NCI-H1048 (cell line): ENCODE measurements around the gene DNM3.
"Not testable (repeated sequence)": the region's sequence is repeated elsewhere in the genome, so short reads cannot be mapped to it uniquely, and the experiment has no call there.

Experiments used
- DNase-seq: peaks from one replicate; lab custom pipeline; 2025; lab: John Stamatoyannopoulos, UW

DNM3 gene

DNA sequence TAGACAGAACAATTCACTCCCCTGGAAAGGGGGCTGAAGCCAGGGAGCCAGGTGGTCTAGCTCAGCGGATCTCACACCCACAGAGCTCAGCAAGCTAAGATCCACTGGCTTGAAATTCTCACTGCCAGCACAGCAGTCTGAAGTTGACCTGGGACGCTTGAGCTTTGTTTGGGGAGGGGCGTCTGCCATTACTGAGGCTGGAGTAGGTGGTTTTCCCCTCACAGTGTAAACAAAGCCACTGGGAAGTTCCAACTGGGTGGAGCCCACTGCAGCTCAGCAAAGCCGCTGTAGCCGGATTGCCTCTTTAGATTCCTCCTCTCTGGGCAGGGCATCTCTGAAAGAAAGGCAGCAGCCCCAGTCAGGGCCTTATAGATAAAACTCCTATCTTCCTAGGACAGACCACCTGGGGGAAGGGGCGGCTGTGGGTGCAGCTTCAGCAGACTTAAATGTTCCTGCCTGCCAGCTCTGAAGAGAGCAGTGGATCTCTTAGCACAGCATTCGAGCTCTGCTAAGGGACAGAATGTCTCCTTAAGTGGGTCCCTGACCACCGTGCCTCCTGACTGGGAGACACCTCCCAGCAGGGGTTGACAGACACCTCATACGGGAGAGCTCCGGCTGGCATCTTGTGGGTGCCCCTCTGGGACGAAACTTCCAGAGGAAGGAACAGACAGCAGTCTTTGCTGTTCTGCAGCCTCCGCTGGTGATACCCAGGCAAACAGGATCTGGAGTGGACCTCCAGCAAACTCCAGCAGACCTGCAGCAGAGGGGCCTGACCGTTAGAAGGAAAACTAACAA is 183.8 kb downstream of the DNM3 start:
- not testable (repeated sequence) for DNase-seq

DNA sequence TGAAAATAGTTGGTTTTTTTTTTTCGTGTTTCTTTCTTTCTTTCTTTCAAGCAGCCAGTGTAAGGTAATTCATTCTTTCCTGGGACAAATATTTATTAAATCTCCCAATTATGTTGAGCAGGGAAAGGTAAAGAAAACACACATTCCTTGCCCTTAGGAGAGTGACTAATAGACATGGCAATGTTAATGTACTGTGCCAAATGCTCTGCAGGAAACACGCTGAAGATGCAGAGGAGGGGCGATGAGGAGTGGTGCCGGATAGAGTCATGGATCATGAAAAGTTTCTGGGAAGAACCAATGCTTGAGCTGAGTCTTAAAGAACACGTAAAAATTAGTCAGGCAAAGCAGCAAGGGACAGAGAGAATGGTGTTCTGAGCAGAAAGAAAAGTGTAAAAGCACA is 199.2 kb downstream of the DNM3 start:
- DNase-seq = no peak

DNA sequence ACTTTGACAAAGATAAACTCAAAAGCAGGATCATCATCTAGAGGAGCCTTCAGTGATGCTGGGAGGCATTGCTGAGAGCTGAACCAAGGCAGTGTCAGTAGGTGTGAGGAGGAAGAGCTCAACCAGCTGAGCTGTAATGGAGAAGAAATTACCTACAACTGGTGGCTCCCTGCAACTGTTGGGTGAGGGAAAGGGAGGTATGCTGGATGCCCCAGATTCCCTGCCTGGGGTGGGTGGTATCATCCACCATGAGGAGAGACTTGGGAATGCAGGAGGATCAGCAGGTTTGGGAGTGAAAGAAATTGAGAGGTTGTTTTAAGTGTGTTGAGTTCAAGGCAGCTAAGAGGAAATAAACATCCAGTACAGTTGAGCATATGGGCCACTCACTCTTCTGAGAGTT is 199.8 kb downstream of the DNM3 start:
- no peak for DNase-seq

DNA sequence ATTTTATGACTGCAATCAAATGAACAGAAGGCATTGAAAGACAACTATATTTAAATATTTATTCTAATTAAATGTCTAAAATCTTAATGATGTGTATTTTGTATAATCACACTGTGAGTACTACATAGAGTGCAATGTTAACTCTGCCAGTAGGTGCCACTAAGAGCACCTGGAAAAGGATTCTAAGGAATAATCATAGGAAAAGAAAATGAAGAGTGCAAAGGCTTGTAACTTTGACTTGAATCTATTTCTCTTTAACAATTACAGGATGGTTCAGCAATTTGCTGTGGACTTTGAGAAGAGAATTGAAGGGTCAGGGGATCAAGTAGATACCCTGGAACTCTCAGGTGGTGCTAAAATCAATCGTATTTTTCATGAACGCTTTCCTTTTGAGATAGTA is 200.4 kb downstream of the DNM3 start:
- DNase-seq = no peak

DNA sequence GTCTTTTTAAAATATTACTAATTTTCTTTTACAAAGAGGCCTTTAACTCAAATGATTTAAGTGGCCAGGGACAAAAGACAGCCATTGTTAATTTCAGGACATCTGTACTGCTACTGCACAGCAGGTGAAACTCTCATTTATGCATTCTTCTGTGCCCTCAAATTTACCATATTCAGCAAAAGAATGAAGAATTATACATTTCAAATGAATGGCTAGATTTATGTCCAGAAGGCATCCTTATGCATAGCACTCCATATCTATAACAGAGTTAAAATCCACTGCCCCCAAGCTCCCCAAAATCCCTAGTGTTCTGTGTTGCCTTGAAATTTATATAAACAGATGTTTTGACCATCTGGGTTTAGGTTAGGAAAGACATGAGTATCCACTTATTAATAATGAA is 202.6 kb downstream of the DNM3 start:
- no peak for DNase-seq

DNA sequence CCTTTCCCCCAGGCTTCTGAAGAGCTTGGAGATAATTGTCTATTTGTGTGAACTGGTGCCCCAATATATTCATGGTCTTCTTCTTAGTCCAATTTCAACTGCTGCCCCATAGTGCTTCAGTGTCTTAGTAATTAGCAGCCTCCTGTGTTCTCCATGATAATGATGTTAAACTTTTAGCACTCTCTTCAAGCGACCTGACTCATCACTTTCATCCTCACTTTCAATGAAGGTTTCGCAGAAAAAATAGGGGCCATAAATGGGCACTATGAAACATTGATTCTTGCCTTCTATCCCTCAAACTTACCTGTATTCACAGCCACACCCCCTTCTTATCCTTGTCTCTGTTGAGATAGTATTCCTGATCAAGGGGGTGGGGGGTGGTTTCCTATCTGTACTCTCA is 210.6 kb downstream of the DNM3 start:
- no peak for DNase-seq

DNA sequence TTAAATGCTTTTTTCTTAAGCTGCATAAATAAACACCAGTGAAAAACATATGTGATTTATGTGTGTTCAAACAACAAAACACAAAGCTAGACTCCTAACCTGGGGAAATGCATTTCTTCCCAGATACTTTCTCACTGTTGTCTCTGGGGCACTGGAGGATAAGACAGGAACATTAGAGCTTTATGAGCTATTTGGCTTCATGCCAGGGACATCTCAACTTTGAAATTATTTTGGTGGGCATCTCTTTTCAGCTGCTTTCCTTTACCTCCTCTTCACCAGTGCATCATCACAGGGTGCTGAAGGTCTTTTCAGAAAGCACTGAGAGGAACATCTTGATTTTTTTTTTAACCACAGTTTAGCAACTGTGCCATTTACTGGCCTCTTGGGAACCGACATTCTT is 212.9 kb downstream of the DNM3 start:
- DNase-seq = no peak

DNA sequence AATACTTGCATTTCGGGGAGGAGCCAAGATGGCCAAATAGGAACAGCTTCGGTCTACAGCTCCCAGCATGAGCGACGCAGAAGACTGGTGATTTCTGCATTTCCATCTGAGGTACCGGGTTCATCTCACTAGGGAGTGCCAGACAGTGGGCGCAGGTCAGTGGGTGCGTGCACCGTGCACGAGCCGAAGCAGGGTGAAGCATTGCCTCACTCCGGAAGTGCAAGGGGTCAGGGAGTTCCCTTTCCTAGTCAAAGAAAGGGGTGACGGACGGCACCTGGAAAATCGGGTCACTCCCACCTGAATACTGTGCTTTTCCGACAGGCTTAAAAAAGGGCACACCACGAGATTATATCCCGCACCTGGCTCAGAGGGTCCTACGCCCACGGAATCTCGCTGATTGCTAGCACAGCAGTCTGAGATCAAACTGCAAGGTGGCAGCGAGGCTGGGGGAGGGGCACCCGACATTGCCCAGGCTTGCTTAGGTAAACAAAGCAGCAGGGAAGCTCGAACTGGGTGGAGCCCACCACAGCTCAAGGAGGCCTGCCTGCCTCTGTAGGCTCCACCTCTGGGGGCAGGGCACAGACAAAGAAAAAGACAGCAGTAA is 214.6 kb downstream of the DNM3 start:
- not testable (repeated sequence) for DNase-seq

DNA sequence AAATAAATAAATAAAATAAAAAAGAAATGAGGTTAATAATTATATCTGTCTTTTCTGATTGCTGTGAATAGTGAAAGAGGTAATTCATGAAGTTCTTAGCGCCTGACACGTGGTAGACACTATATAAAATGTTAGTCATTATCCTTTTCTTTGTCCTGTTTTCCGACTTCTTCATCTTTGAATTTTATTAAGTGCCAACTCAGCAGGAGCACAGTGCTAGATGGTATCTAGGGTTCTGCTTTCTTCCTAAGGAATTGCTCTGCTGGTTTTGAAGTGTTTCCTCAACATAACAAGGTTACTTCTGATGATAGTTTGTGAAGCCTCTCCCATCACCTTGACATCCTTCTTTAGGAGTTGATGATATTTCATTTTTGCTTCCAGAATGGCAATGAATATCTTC is 227.0 kb downstream of the DNM3 start:
- DNase-seq = no peak

DNA sequence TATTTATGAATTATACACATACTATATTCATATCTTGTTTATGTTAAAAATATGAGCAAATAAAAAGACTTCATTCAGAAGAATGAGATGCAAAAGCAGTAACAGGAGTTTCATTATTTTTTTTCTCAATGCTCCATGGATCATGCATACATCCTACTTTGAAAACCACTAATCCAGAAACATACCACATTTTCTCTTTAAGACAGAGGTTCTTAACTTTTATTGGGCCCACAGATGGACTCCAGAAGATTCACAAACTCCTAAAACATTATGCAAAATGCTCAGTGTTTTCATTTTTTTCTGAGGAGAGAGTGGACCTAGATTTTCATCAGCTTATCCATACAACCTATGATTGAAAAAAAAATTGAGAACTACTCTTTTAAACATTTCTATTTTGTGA is 227.8 kb downstream of the DNM3 start:
- DNase-seq = no peak

DNA sequence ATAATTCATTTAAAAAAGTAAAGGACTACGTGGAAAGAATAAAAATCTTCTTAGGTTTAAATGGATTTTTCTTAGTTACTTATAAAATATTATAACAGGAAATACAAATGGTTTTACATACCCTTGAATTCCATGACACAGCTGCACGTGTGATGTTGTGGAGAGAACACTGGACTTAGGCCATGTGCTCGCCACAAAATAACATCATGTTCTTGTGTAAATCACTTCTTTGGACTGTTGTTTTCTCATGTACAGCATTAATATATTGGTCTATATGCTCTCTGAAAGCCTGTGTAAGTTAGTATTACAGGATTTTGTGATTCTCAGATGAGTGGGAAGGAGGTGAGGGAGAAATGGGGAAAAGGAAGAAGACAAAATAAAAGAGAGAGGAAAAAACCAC is 228.2 kb downstream of the DNM3 start:
- DNase-seq = no peak

DNA sequence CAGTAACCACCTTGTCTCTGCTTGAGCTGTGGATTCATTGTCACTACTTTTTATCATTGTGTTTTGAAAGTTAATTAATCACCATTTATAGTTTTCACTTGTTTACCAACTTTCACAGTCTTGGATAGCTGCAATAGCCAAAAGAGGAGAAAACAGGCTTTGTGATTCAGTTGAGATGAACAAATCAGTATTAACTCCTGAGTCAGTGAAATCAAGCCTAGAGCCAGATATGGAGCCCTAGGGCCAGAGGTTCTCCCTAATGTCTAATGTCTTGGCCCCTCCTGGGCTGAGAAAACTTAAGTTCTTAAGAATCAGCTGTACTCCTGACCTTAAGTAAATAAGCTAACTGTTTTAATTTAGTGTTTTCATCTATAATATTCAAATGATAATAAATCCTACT is 228.8 kb downstream of the DNM3 start:
- DNase-seq = no peak

DNA sequence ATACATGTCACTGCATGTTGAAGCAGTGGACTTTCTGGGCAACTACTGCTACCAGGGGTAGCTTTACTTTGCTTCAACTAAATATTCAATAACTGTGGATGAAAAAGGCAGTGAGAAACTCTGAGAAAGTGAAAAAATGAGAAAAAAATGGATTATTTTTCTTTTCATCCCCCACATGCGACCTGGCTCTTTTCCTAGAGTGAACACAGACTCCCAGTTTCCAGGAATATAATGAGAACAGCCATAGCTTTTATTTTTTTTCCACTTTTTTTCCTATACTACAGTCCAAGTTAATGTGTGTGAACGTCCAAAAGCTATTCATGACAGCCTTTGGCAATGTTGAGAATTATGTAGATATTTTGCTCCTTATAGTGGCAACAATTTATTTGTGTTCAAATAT is 230.4 kb downstream of the DNM3 start:
- DNase-seq = no peak

DNA sequence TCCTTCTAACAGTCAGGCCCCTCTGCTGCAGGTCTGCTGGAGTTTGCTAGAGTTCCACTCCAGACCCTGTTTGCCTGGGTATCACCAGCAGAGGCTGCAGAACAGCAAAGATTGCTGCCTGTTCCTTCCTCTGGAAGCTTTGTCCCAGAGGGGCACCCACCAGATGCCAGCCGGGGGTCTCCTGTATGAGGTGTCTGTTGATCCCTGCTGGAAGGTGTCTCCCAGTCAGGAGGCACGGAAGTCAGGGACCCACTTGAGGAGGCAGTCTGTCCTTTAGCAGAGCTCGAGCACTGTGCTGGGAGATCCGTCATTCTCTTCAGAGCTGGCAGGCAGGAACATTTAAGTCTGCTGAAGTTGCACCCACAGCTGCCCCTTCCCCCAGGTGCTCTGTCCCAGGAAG is 238.6 kb downstream of the DNM3 start:
- not testable (repeated sequence) for DNase-seq

DNA sequence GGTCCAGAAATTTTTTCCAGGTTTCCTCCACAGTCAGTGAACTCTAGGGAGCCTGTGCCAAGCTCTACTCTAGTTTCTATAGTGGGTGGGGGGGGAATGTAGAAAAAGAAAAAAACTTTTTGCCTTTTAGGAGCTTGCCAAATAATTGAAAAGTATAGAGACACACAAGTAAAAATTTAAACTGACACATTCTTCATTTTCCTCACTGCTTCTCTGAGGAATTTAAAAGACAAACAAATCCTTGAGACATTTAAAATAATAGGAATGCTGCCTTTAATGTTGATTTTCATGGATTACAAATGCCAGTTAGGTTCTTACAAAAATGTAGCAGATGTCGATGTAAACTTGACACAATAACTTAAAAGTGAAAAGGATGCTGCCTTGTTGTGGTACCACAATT is 241.9 kb downstream of the DNM3 start:
- no peak for DNase-seq

DNA sequence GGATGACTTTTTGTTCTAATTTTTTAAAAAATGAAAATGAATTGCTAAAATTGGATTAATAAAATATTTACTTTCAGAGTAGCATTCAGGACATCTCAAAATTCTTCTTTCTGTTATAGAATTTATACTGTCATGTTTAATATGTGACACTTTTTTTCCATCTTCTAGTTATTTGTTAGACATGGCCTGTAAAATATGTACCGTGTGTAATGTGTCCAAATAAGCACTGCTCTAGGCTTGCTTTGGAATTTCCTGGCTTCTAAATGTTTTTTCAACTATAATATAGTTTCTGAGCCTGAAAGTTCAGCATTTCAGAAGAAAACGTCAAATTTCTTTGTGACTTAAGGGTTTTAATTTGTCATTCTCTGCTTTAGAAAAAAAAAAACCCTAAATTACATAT is 243.6 kb downstream of the DNM3 start:
- DNase-seq = no peak

DNA sequence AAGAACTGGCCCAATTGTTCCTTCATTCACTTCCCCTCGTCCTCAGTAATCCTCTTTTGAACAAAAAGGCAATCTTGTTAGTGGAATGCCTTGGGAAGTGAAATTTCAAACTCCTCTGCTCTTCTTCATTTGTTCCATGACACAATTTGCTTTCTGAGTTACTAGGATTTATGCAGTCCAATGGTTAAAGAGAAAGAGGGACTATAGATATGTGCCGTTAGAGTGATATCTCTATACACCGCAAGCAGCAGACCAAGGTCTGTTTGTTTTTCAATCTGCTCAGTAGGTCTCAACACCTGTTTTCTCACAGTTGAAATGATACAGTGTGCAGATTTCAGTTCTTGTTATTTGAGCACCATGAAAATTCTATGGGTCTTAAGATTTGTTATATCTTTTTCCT is 244.0 kb downstream of the DNM3 start:
- DNase-seq = no peak

DNA sequence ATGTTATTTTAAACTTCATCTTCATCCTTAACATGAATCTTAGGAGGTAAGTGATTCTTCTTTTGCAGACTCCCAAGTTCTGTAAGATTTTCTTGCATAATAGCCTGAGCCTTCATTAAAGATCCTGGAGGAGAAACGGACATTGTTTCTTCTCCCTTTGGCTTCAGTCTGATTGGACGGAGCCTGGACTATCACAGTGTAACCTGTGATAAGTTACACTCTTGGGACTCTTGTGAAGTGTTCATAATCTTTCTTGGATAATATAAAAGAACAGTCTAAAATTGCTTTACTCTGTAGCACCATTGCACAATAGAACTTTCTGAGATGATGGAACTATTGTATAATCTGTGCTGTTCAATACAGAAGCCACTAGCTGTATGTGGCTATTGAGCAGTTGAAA is 244.8 kb downstream of the DNM3 start:
- no peak for DNase-seq

DNA sequence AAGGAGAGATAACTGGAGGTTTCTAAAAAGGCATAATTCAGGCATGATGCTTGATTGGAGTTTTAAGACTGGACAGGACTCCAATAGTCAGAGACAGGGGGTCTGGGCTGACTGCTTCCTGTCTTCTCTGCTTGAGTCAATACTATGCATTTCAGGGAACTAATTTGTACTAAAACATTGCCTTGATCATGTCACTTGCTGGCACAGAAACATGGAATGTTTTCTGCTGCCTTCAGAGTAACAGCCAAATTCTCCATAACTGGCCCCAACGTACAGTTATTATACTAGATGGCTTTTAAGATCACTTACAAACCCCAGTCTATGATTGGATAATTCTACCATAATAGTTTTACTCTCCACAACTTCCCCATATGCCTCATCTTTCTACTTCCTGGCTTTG is 247.0 kb downstream of the DNM3 start:
- no peak for DNase-seq

DNA sequence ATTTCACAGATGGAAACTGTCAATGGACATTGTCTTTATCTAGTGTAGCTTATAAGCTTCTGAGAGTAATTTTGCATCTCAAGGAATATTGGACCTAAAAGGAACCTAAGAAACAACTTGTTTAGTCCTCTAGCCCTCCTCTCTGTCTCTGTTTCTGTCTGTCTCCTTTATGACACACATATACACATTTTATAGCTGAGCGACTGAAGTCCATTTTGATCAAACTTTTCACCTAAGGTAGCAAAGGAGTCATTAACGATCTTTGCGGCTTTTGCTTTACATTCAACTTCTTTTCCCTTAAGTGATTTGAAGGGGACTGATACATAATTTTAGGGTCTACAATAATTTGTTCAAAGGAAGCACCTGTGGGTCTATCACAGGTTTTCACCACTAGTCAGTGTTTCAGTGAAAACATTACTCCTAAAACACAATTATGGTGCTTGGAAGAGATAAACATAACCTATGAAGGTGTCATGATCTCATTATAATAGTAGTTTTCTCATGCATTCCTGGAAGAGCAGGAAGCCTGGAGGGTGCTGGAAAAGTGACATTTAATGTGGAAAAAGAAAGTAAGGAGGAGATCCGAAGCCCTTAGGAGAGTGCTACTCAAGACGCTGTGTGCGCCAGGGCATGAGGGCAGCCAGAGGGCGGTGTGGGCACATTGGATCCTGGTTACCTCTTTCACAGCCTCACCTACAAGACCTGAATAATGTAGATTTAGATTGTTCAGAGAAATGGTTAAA is 248.6 kb downstream of the DNM3 start:
- DNase-seq = peak; percentile 18

DNA sequence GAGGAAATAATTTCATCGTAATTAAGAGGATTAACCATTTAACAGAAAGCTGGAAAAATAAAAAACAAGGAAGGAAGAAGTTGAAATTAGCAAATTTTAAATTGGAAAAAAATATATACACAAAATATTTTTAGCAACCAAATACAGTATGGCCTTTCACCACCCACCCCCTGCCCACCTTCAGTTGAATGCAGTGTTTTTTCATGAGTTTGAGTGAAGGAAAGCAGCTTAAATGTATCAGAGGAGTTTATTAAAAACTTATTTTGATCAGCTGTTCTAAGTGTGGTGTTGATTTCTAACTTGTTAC is 249.2 kb downstream of the DNM3 start:
- DNase-seq = no peak

DNA sequence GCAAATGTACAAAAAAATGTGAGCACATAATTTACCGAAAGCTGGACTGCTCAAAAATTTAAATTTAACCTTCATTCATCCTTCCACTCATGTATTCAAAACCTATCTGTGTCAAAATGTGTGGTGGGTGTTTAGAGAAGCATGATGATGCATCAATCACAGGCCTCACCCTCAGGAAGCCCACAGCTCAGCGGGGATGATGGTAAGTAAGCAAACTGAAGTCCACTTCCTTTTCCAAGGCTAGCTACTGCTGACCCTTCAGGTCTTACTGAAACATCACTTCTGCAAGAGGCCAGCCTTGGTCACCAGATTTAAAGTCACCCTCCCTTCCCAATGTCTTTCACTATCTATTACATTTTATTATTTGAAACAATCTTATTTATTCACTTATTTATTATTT is 254.5 kb downstream of the DNM3 start:
- no peak for DNase-seq

DNA sequence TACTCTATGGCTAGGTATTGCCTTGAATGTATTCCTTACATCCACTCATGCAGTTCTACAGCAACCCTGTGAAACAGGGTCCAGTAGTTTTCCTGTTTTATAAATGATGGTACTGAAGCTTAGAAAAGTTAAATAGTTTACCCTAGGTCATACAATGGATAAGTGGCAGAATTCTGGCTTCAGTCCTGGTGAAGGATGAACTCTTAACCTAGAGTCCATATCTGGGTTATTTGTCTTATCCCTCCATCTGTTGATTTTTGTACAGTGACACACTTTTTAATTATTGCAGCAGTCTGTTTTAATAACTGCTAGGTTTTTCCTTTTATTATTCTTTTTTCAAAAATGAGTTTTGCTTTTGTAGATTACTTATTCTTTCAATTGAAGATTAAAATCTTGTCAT is 263.9 kb downstream of the DNM3 start:
- DNase-seq = no peak
